Adrenal gland (tissue), 5 donors: Measurements from ENCODE around the gene HOMER2.

Experiments
- POLR2A ChIP-seq, 2 donors: fragments of 450-650 bp; IDR thresholded peaks; one replicate each; pipeline ENCODE4 v1.6.1; 2017; ENCODE audit warnings: antibody characterized with exemption in 2 of 2, mild to moderate bottlenecking in 2 of 2, moderate library complexity in 1 of 2
- TF ChIP-seq, protein P1 (sequence below), 6 experiments: fragments of 450-650 bp in 4 of 6; fragments of 200-600 bp in 2 of 6; sonication (generic) in 1 of 6; IDR thresholded peaks; 1 replicate in 5 of 6; 2 replicates in 1 of 6; pipeline versions ENCODE4 v1.5.1 to v1.8.0; 2016 to 2021; ENCODE audit warnings: antibody characterized with exemption in 6 of 6, mild to moderate bottlenecking in 2 of 6, moderate library complexity in 1 of 6
- donor health status: DM: no; HTN: no; CAD: no.

DNA sequence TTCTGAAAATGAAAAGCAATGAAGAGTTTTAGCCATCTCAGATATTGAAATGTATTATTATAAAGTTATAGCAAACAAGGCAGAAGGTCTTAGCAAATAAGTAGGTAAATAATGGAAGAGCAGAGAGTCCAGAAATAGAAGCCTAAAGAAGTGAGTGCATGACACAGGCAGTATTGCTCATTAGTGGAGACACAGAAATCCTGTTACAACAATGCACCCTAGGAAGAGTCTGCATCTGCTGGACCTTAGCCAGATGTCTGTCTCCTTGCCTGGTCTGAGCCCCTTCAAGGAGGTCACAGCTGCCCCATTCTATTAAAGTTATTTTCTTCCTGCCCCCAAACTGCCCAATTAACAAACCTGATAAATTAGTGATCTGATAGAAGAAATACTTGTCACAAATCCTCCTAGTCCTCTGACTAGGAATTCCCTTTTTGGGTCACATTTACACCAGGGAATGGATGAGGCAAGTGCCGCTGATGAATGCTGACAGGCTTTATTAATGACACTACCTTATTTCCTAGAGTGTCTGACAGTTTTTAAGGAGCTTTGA, 51.9 kb downstream of the HOMER2 start:
- TF ChIP-seq, protein P1, sequence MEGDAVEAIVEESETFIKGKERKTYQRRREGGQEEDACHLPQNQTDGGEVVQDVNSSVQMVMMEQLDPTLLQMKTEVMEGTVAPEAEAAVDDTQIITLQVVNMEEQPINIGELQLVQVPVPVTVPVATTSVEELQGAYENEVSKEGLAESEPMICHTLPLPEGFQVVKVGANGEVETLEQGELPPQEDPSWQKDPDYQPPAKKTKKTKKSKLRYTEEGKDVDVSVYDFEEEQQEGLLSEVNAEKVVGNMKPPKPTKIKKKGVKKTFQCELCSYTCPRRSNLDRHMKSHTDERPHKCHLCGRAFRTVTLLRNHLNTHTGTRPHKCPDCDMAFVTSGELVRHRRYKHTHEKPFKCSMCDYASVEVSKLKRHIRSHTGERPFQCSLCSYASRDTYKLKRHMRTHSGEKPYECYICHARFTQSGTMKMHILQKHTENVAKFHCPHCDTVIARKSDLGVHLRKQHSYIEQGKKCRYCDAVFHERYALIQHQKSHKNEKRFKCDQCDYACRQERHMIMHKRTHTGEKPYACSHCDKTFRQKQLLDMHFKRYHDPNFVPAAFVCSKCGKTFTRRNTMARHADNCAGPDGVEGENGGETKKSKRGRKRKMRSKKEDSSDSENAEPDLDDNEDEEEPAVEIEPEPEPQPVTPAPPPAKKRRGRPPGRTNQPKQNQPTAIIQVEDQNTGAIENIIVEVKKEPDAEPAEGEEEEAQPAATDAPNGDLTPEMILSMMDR (IDR thresholded peaks at IDR 0.05) = no peak
- no peak for TF ChIP-seq POLR2A (IDR thresholded peaks at IDR 0.05)
